Dedifferentiated amniotic fluid mesenchymal stem cell (primary cell): ENCODE results near the gene OR1L1.

Experiments
- DNase-seq: peaks from one replicate; pipeline ENCODE4 v3.0.0-alpha.2; 2016; ENCODE audit errors: extremely low spot score

OR1L1 gene, protein sequence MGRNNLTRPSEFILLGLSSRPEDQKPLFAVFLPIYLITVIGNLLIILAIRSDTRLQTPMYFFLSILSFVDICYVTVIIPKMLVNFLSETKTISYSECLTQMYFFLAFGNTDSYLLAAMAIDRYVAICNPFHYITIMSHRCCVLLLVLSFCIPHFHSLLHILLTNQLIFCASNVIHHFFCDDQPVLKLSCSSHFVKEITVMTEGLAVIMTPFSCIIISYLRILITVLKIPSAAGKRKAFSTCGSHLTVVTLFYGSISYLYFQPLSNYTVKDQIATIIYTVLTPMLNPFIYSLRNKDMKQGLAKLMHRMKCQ

DNA sequence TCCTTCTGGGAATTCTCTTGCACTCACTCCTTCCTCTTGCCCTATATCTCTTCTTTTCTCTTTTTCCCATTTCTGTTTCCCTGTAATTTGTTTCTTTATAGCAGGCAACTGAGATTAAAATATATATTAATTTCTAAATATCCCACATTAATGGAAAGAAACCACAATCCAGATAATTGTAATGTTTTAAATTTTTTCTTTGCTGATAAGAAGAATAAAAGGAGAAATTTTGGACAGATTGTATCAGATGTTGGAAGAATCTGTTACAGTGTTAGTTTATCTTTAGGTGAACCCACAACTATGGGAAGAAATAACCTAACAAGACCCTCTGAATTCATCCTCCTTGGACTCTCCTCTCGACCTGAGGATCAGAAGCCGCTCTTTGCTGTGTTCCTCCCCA, at the start of gene OR1L1:
OR1L1 (plus strand) TSS at position 301 of the 400 bp plus-strand sequence; CDS start at position 301, 0 bp downstream.
- no peak for DNase-seq

DNA sequence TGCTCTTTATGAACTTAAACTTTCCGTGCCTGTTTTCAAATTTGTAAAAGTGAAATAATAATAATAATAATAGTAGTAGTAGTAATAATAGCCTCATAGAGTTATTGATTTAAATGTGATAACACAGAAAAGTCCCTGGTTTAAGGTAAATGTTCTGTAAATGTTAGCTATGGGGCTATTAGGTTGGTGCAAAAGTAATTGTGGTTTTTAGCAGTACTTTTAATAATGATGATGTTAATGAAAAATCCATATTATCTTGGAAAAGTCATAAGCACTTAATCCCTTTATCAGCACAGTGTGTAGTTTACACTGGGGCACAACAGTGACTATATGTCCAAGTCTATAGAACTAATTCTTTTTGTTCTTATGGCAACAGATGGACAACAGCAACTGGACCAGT, 47.2 kb upstream of the OR1L1 start, which contains the start of gene OR1Q1:
OR1Q1 (plus strand) TSS at position 377 of the 400 bp plus-strand sequence; CDS start at position 377, 0 bp downstream.
- DNase-seq = no peak

DNA sequence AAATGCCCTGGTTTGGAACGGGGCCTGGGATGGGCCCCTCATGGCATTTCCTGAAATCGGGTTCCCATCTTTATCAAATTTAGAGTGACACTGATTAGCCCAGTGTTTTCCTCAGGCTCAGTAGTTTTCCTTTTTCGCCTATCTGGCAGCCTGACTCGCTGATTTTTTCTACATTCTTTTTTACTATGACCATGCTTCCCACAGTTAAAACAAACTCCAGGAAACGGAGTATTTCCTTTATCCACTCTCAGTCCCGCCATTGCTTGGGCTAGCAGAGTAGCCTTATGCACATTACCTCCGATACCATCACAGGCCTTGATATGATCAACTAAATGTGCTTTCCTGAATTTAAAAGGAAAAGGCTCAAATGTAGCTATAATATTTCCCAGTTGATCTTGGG, 41.5 kb upstream of the OR1L1 start:
- DNase-seq = no peak

DNA sequence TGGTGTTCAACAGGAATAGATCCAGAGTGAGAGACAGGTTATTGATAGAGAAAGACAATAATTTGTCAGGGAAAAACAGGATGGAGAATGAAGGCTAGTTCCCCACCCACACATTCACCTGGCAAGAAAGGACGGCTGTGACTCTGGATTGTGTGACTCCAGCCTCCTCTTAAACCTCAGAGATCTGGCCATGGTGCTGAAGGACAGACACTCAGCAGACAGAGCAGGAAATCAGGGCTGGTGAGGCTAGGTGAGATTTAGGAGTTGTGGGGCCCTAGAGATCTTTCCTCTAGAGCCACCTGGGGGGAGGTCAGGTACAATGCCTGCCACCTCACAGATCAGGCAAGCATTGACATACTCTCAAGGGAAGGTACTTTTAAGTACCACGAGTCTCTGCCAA, 19.3 kb upstream of the OR1L1 start:
- no peak for DNase-seq

DNA sequence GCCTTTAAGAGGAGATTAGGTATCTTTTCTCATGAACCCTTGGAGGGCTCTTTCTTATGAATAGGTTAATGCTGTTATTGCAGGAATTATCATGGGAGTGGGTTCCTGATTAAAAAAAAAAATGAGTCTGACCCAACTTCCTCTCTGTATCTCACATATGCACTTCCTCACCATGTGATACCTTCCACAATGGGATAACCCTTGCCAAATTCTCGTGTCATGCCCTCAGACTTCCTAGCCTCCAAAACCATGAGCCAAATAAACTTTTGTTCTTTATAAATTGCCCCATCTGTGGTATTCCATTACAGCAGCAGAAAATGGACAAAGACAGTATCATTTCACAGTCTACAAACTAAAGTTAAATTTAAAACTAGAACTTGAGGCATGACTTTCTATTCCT, 5.1 kb upstream of the OR1L1 start:
- no peak for DNase-seq

DNA sequence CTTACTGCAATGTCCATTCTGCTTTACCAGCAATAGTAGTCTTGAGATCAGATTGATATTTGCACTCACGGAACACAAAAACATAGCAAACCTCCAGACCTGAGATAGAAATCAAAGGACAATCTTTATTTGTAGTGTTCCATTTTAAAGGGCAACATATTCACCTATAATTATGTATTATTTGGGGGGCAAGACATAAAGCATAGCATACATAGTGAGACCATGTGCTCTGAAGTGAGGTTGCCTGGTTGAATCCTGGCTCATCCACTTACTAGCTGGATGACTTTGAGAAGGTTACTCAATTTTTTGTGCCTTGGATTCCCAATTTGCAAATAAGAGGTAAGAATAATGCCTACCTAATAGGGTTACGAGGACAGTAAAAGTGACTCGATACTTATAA, 4.0 kb upstream of the OR1L1 start, which contains the start of gene OR1B1:
OR1B1 (minus strand) TSS at position 101 of the 400 bp plus-strand sequence.
- no peak for DNase-seq

DNA sequence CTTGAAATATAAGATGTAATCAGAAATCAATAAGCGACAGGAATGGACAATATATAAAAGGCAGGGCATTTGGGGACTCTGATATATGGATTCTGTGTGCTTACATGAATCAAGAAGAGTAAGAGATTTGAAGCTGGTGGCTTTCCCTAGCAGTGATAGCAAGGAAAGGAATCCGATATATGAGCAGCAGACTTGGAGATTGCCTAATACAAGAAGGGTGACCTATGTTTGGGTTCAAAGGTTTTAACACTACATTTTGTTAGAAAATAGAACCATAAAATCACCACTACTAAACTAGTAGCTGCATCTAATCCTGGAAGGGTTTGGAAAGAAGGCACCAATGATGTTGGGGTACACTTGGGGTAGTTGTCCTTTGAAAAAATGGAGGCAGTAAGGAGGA, 11.0 kb downstream of the OR1L1 start:
- DNase-seq = no peak

DNA sequence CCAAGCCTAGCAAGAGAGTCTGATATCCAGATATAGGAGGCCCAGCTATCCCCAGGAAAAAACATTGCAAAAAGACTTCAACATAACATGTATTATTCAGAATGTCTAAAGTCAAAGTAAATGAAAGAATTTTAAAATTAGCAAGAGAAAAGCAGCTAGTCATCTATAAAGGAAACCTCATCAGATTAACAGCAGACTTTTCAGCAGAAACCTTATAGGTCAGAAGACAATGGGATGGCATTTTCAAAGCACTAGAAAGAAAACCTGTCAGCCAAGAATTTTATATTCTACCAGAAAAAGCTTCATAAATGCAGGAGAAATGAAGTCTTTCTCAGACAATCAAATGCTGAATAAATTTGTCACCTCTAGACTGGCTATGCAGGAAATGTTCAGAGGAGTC, 23.3 kb downstream of the OR1L1 start:
- DNase-seq = no peak

DNA sequence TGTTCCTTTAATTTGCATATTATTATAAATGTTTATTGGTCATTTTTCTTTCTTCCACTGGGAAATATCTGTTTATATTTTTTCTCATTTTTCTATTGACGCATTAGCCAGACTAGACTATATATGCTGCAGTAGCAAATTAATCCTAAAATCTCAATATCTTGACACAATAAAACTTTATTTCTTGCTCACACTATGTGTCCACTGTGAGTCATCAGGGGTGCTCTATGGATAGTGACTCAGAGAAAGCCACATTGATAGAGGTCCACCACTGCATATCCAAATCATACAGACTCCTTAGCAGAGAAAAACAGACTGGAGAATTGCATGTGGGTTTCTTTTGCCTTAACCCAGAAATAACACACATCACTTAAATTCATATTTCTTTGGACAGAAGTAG, 34.2 kb downstream of the OR1L1 start:
- DNase-seq = no peak
